IMR-90 (cell line): Measurements from ENCODE around the gene CRYGS.

ENCODE experiments used
- CEBPB ChIP-seq: IDR thresholded peaks from 2 replicates; pipeline ENCODE4 v1.6.1; 2012; ENCODE audit warnings: low read depth, low read length, improper control_type of control experiment
- CHD1 ChIP-seq: IDR thresholded peaks from 2 replicates; pipeline ENCODE4 v1.6.1; 2012; ENCODE audit warnings: low read depth, low read length, improper control_type of control experiment
- CTCF ChIP-seq: conservative IDR thresholded peaks from 2 replicates; pipeline ENCODE4 v1.5.1; 2012; ENCODE audit warnings: mild to moderate bottlenecking, low read depth, low read length, improper control_type of control experiment
- ELK1 ChIP-seq: fragments of 150-350 bp; IDR thresholded peaks from 2 replicates; pipeline ENCODE4 v1.6.1; 2016; ENCODE audit warnings: low read depth, mild to moderate bottlenecking, low read length, moderate library complexity, borderline replicate concordance
- MAFK ChIP-seq: IDR thresholded peaks from 2 replicates; pipeline ENCODE4 v1.6.1; 2012; ENCODE audit warnings: low read depth, low read length, improper control_type of control experiment
- MAZ ChIP-seq: IDR thresholded peaks from 2 replicates; pipeline ENCODE4 v1.6.1; 2012; ENCODE audit warnings: low read depth, mild to moderate bottlenecking, low read length, improper control_type of control experiment, moderate library complexity, borderline replicate concordance
- MXI1 ChIP-seq: IDR thresholded peaks from 2 replicates; pipeline ENCODE4 v1.6.1; 2012; ENCODE audit warnings: low read depth, mild to moderate bottlenecking, low read length, moderate library complexity, borderline replicate concordance
- POLR2A ChIP-seq: IDR thresholded peaks from 2 replicates; pipeline ENCODE4 v1.6.1; 2012; ENCODE audit warnings: mild to moderate bottlenecking, low read depth, low read length
- RAD21 ChIP-seq: IDR thresholded peaks from 2 replicates; pipeline ENCODE4 v1.6.1; 2012; ENCODE audit warnings: low read length, improper control_type of control experiment
- RFX5 ChIP-seq: IDR thresholded peaks from 2 replicates; pipeline ENCODE4 v1.8.0; 2012; ENCODE audit warnings: low read depth, mild to moderate bottlenecking, low read length, moderate library complexity
- SMC3 ChIP-seq: fragments of 150-350 bp; IDR thresholded peaks from 2 replicates; pipeline ENCODE4 v1.6.1; 2016; ENCODE audit warnings: low read depth, mild to moderate bottlenecking, antibody characterized with exemption, low read length, moderate library complexity

GRCh38 chr3:186564586-186564985, 20.4 kb upstream of the CRYGS start:
- TF ChIP-seq CTCF, result no peak
- TF ChIP-seq ELK1, result no peak
- TF ChIP-seq MAFK, result no peak
- no peak for TF ChIP-seq CHD1
- no peak for TF ChIP-seq POLR2A
- no peak for TF ChIP-seq RAD21
- no peak for TF ChIP-seq MXI1
- TF ChIP-seq CEBPB, result no peak
- TF ChIP-seq SMC3, result no peak
- TF ChIP-seq MAZ, result no peak
- no peak for TF ChIP-seq RFX5
